ENCODE results near the gene DUOX1. TPM values are rescaled to one million over a fixed set of nuclear protein-coding genes. Genes with fewer than 3 reads are reported as not detected.
A peak's percentile ranks its signal among the peaks of the same experiment; 100 is the strongest.

DUOX1 gene
- total and polyA plus RNA-seq, 2 donors (not counting 3 experiments of a cell fraction or from before 2014, with no cell fraction given) = not detected

DNA sequence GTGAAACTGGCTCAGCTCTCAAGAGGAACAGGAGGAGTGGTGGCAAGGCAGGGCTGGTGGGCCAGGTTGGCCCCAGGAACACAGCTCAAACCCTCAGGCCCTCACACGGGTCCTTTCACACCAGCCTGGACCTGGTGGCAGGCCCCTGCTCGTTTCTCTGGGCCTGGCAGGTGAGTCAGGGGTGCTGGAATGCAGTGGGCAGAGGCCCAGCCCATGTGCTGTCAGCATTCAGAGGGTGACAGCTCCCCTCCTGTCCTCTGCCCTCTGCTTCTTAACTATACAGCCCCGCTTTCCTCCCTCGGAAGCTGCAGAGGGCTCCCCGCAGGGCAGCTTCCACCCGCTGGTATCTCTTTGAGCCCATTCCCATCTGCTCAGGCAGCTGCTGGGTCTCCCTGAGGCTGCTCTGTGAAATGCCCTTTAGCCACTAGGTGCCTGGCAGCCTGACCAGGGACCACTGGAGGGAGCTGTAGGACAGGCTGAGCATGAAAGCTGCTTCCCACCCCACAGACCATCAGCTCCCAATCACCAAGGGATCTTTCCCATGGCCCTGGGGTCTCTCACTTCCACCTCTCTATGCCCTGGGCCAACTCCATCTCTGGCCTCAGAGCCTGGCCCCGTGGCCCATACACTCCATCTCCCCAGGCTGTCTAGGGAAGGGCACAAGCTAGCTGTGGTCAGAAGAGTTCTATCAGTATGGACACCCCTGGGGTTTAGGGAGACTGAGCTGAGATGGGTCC is 33.1 kb downstream of the DUOX1 start:
- H3K36me3 ChIP-seq (ENCODE audit: control insufficient read depth in 2 of 2, extremely low read depth in 1 of 2, insufficient read depth in 2 of 2, low read length in 2 of 2) = no peaks in the 10 kb centered on the region
- H3K4me3 ChIP-seq (replicated peaks in 1 of 3; ENCODE audit: insufficient read depth in 1 of 3, low read depth in 1 of 3, low read length in 3 of 3) = no peak overlapping the region
- H3K4me1 ChIP-seq (ENCODE audit: control insufficient read depth, extremely low read depth, insufficient read depth, low read length) = peaks cover 3% of the 10 kb centered on the region
- intact Hi-C loops (cut with micrococcal nuclease) (loop anchor here (1.0 kb wide), 5 partner anchors 35 to 451 kb away; no protein-coding TSS in a partner anchor), dilution Hi-C loops (cut with MboI; ENCODE audit: extremely low pct_ligation_motif_present, low sequenced_read_pairs) (no loop called here)
- H3K9me1 ChIP-seq (replicated peaks; ENCODE audit: control insufficient read depth, extremely low read depth, insufficient read depth, low read length) = no peaks in the 10 kb centered on the region
- H3K27me3 ChIP-seq (ENCODE audit: control insufficient read depth in 2 of 2, insufficient read depth in 2 of 2, low read length in 2 of 2) = no peaks in the 10 kb centered on the region
- CTCF ChIA-PET = interaction anchor here (0.6 to 4.2 kb wide), 45 partner anchors 9 to 477 kb away, joined by 3 to 98 read pairs (median 6); partner anchors contain the start of genes GATM and SHF
- peak; percentile 82 for DNase-seq (ENCODE audit: low read depth, low spot score)
- no peak overlapping the region for H2AFZ ChIP-seq (ENCODE audit: low read depth, low read length)
- H3K27ac ChIP-seq (ENCODE audit: insufficient read depth, low read depth, low read length) = no peak overlapping the region
- H3K9ac ChIP-seq (replicated peaks; ENCODE audit: extremely low read depth, insufficient read depth, low read length) = no peak overlapping the region
- H3K9me3 ChIP-seq (replicated peaks; ENCODE audit: control insufficient read depth, insufficient read depth, low read length) = no peaks in the 10 kb centered on the region
- no peak overlapping the region for H3K4me2 ChIP-seq (ENCODE audit: insufficient read depth, low read length)
- POLR2A ChIA-PET = interaction anchor here (0.6 to 1.2 kb wide), 3 partner anchors 9 to 239 kb away, joined by 3 to 4 read pairs (median 3); a partner anchor contains a TSS
- no peaks in the 10 kb centered on the region for H3K79me2 ChIP-seq (ENCODE audit: control insufficient read depth, insufficient read depth, low read length)
- peak; percentile 94 for FAIRE-seq
- no peaks in the 10 kb centered on the region for H4K20me1 ChIP-seq (replicated peaks; ENCODE audit: control insufficient read depth, extremely low read depth, insufficient read depth, low read length)
- TF ChIP-seq FOS (IDR thresholded peaks at IDR 0.05; ENCODE audit: borderline replicate concordance, insufficient read depth, low read length) = no peak
- TF ChIP-seq POLR2A (IDR thresholded peaks at IDR 0.05; ENCODE audit: low read depth, low read length) = no peak
- no peak for TF ChIP-seq EZH2 (IDR thresholded peaks at IDR 0.05; ENCODE audit: borderline replicate concordance, low read depth, low read length, severe bottlenecking)
- no peak for TF ChIP-seq JUN (IDR thresholded peaks at IDR 0.05; ENCODE audit: borderline replicate concordance, insufficient read depth, insufficient read length, low read depth)
- TF ChIP-seq MYC (IDR thresholded peaks at IDR 0.05; ENCODE audit: low read depth, low read length) = no peak
- TF ChIP-seq, protein P1, sequence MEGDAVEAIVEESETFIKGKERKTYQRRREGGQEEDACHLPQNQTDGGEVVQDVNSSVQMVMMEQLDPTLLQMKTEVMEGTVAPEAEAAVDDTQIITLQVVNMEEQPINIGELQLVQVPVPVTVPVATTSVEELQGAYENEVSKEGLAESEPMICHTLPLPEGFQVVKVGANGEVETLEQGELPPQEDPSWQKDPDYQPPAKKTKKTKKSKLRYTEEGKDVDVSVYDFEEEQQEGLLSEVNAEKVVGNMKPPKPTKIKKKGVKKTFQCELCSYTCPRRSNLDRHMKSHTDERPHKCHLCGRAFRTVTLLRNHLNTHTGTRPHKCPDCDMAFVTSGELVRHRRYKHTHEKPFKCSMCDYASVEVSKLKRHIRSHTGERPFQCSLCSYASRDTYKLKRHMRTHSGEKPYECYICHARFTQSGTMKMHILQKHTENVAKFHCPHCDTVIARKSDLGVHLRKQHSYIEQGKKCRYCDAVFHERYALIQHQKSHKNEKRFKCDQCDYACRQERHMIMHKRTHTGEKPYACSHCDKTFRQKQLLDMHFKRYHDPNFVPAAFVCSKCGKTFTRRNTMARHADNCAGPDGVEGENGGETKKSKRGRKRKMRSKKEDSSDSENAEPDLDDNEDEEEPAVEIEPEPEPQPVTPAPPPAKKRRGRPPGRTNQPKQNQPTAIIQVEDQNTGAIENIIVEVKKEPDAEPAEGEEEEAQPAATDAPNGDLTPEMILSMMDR (IDR thresholded peaks at IDR 0.05; ENCODE audit: extremely low read depth in 1 of 2, insufficient read depth in 1 of 2, low read depth in 1 of 2, low read length in 2 of 2) = peak; percentile 91 to 96
- BruUV-seq (replicated peaks) = no TSS peak
